ENCODE data around the gene SHB.

GRCh38 chr9:38008168-38009034 lies 60.6 kb downstream of the SHB start:
- TF ChIP-seq, protein P1, sequence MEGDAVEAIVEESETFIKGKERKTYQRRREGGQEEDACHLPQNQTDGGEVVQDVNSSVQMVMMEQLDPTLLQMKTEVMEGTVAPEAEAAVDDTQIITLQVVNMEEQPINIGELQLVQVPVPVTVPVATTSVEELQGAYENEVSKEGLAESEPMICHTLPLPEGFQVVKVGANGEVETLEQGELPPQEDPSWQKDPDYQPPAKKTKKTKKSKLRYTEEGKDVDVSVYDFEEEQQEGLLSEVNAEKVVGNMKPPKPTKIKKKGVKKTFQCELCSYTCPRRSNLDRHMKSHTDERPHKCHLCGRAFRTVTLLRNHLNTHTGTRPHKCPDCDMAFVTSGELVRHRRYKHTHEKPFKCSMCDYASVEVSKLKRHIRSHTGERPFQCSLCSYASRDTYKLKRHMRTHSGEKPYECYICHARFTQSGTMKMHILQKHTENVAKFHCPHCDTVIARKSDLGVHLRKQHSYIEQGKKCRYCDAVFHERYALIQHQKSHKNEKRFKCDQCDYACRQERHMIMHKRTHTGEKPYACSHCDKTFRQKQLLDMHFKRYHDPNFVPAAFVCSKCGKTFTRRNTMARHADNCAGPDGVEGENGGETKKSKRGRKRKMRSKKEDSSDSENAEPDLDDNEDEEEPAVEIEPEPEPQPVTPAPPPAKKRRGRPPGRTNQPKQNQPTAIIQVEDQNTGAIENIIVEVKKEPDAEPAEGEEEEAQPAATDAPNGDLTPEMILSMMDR (IDR thresholded peaks at IDR 0.05; ENCODE audit: low read length), result no peak
- TF ChIP-seq EZH2 (optimal IDR thresholded peaks at IDR 0.05; ENCODE audit: low read depth, low read length), result no peak
- no peak for TF ChIP-seq EZH2phosphoT487 (IDR thresholded peaks at IDR 0.05; ENCODE audit: low read length)
